NCI-H1930 (cell line): ENCODE results near the gene RAB28.
"Not testable (repeated sequence)": the region's sequence is repeated elsewhere in the genome, so short reads cannot be mapped to it uniquely, and the experiment has no call there.

Source experiments
- DNase-seq, 2 experiments: peaks; one replicate each; lab custom pipeline; 2025; lab: John Stamatoyannopoulos, UW

The RAB28 gene

DNA sequence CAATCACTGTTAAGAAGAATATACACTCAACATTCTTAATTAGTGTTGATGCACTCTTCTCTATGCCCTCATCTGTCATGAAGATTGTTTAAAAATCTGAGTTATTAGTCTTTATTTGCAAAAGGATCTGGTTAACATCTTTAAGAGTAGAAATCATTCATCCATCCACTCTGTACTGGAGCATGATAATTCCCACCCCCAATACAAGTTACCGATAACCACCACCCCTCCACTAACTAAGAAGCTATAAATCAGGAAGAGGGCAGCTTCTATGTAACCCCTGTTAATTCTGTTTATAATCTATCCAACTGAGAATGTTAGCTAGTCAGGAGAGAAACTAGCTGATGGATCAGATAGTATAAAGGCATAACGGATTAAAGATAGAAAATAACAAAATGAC is 34.5 kb downstream of the RAB28 start:
- no peak for DNase-seq

DNA sequence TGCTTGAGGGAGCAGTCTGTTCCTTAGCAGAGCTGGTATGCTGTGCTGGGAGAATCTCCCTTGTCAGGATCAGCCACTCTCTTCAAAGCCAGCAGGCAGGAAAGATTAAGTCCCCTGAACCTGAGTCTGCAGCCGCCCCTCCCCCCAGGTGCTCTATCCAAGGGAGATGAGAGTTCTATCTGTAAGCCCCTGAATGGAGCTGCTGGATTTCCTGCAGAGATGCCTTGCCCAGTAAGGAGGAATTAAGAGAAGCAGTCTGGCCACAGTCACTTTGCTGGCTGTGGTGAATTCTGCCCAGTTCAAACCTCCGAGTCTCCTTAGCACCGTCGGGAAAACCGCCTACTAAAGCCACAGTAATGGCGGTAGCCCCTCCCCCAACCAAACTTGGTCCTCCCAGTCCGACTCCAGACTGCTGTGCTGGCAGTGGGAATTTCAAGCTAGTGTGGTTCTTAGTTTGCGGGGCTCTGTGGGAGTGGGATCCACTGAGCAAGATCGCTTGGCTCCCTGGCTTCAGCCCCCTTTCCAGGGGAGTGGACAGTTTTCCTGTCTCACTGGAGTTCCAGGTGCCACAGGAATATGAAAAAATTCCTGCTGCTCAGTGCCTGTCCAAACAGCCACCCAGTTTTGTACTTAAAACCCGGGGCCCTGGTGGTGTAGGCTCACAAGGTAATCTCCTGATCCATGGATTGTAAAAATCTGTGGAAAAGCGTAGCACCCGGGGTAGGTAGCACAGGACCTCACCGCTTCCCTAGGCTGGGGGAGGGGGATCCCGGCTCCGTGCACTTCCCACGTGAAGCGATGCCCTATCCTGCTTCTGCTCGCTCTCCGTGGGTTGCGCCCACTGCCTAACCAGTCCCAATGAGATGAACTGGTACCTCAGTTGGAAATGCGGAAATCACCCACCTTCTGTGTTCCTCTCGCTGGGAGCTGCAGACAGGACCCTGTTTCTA is 38.0 kb downstream of the RAB28 start:
- no peak for DNase-seq

DNA sequence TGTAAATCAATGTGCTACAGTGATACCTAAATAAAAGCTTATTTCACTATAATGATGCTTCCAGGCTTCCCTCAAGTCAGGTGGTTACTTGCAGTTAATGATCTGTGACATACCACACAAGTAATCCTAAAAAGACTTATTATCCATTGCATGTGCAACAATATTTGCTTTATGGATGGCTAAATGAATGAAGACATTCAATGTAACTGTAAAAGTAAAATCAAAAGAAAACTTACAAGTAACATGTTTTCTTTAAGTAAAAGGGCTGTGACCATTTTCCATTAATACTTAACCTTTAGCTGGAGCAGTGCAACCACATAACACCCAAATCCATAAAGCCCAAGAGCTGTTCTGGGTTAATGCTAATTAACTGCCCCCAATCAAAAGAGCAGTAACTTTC is 42.6 kb downstream of the RAB28 start:
- no peak for DNase-seq

DNA sequence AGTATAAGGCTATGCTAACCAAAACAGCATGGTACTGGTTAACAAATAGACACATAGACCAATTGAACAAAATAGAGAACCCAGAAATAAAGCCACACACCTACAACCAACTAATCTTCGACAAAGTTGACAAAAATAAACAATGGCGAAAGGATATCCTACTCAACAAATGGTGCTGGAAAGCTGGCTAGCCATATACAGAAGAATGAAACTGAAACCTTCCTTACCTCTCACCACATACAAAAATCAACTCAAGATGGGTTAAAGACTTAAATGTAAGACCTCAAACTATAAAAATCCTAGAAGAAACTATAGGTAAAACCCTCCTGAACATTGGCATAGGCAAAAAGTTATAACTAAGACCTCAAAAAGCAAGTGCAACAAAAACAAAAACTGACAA is 47.2 kb downstream of the RAB28 start:
- DNase-seq, result no peak

DNA sequence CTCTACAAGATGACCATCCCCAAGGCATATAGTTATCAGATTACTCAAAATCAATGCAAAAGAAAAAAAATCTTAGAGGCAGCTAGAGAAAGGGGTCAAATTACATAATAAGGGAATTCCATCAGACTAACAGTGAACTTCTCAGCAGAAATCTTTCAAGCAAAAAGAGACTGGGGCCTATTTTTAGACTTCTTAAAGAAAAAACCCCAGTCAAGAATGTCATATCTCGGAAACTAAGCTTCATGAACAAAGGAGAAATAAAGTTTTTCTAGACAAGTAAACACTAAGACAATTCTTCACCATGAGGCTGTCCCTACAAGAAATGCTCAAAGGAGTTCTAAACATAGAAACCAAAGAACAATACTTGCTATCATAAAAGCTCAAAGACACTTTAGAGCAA is 51.7 kb downstream of the RAB28 start:
- no peak for DNase-seq

DNA sequence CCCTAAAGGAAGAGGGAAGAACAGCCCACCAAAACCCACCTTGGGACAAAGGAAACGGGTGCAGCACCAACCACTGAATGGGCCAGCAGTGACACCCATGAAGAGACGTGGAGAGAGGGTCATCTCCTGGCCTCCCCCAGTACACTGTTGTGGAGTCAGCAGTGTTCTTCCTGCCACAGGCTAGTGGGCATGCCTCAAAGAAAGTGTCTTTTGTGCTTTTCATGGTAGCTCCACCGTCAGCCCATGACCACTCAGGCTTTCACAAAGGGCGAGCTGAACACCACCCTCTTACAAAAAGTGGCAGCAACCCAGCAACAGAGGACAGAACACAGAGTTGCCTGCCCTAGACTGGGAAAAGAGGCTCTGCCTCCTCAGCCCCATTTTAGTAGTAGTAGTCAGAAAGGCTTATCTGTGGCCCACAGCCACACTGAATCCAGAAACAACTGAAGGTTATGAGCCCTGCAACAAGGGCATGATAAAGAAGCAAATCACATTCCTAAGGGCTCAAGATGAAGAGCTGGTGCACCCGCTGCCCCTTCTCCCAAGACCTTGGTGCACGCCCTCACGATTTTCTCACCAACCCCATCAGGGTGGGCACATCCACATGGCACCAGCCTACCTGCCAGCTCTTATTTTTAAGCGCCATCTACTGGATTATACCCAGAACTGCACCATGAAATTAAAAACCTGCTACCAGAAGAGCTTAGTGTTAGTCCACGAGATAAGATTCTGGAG is 53.1 kb downstream of the RAB28 start:
- no peak for DNase-seq

DNA sequence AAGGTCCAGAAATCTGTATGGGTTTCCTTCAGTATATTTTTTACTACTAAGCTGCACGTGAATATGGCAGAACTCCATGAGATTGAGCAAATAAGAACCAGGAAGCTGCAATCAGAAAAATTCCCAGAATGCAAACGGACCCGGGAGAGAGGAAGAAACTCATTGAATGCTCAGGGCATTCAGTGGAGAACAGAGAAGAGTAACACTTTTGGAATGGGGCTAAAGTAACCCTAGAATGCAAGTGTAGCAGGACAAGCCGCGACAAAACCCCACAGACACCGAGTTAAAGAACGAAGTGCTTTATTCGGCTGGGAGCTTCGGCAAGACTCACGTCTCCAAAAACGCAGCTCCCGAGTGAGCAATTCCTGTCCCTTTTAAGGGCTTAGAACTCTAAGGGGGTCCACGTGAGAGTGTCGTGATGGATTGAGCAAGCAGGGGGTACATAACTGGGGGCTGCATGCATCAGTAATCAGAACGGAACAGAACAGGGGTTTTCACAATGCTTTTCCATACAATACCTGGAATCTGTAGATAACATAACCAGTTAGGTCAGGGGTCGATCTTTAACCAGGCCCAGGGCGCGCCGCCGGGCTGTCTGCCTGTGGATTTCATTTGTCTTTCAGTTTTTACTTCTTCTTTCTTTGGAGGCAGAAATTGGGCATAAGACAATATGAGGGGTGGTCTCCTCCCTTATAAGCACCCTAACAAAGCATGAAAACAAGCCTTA is 56.4 kb downstream of the RAB28 start:
- DNase-seq, result no peak

DNA sequence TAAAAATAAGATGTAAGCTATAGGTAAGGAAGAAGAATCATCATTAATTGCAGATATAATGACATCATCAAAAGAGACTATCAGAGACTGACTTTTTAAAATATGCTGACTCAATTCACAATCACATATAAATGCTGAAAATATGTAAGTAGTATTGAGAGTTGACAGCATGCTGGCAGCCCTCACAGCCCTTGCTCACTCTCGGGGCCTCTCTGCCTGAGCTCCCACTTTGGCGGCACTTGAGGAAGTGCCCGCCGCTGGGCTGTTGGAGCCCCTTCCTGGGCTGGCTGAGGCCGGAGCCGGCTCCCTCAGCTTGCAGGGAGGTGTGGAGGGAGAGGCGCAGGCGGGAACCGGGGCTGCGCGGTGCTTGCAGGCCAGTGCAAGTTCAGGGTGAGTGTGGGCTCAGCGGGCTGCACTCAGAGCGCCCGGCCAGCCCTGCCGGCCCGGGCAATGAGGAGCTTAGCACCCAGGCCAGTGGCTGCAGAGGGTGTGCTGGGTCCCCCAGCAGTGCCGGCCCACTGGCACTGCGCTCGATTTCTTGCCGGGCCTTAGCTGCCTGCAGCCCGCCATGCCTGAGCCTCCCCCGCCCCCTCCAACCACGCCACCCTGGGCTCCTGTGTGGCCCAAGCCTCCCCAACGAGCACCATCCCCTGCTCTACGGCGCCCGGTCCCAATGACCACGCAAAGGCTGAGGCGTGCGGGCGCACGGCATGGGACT is 68.9 kb downstream of the RAB28 start:
- no peak for DNase-seq

DNA sequence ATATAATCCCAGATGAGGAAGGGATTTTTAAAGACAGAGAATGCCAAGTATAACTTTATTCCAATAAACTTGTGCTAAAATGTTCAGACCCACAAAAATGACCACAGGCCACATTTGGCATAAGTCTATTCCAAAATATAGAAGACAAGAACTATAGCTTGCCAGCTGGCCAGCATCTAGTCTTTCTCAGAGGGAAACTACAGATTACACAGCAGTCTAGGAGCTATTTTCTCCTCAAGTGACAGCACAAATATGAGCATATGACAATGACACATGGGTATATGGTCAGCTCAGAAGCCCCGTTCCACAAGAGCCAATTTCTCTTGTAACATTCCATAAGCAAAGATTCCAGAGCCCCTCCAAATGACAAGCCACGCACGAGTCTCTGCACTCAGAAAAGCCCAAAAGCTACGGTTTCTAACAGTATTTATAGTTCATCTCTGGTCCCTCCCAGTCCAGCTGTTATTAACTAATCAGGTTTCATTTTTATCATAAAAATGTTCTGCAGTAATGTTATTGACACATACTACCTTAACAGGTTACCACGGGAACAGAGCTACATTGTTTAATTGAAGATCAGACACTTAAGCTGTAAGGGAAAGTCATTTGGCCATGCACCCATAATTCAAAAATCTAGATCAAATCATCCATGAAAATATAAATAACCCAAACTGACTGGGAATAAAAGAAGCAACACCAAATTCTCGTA is 70.3 kb downstream of the RAB28 start:
- DNase-seq, result no peak

DNA sequence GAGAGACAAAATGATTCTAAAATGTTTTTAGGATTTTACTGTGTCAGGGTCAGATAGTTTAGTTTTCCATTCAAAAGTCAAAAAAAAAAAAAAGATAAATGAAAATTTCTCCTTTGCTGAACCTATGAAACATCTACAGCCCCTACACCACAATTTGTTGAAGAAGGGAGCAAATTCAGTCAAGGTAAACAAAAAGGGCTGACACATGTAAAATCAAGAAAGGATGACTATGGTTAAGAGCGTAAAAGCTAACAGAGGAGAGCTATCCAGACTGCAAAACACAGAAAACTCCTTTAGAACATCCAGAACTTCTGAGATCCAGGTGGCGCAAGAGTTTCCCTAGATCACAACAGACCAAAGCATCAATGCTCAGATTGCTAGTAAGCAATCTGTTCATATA is 72.2 kb downstream of the RAB28 start:
- no peak for DNase-seq

DNA sequence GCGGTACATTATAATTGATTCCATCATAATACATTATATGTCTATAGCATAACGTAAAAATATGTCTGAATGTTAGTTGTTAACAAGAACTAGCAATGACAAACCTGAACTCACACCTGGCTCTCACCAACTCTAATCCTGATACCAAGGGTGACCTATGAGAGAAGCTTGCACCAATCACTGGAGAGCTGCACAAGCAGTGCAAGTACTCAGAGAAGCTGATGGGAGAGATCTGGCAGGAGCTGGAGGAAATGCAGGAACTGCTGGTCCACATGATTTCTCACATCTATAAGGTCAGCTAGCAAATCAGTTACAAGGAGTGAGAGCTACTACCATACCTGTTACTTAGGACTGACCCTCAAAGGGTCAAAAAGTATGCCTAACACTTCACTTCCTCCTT is 74.8 kb downstream of the RAB28 start:
- DNase-seq, result no peak

DNA sequence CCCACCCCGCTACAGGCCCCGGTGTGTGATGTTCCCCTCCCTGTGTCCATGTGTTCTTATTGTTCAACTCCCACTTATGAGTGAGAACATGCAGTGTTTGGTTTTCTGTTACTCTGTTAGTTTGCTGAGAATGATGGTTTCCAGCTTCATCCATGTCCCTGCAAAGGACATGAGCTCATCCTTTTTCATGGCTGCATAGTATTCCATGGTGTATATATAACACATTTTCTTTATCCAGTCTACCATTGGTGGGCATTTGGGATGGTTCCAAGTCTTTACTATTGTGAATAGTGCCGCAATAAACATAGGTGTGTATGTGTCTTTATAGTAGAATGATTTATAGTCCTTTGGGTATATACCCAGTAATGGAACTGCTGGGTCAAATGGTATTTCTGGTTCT is 78.0 kb downstream of the RAB28 start:
- not testable (repeated sequence) for DNase-seq

DNA sequence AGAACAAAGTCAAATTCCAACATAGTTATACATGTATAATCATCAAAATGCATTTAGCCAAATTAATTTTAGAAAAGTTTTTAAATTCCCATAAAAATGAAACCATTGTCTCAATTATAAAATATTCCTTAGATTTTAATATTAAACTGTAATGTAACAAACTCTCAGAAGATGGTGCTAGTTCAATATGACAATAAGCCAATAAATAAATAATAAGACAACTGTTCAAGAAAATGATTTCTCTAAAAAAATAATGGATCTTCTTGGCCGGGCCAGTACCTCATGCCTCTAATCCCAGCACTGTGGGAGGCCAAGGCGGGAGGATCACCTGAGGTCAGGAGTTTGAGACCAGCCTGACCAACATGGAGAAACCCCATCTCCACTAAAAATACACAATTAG is 80.3 kb downstream of the RAB28 start:
- no peak for DNase-seq

DNA sequence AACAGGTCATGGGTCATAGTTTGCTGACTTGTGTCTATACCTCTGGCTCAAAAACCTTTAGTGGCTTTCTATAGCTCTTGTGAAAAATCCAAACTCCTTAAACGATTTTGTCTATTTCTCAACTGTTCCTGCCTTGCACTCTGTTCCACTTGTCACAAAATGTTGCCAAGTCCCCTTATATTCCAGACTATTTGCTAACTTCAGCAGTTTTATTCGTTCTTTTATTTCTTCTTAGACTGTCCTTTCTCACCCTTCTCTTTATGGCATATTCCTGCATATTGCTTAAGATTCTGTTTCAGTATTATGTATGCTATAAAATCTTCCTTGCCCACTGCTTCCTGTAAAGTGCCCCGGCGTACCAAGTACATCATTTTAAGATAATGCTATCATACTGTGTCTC is 80.8 kb downstream of the RAB28 start:
- no peak for DNase-seq

DNA sequence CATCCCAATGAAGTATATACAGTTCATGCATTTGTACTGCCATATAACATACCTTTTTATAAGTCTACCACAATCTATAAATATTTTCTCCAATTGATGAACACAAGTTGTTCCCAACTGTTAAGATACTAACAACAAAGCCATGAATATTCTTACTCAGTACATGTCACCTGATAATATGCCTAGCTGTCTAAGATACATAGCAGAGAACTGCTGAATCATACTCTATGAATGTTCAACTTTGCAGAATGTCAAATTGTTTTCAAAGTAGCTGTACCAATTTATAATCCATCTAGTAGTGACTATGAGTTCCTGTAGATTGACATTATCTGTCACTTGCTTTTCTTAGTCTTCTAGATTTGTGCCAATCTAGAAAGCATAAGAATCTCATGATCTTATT is 84.9 kb downstream of the RAB28 start:
- DNase-seq, result no peak

DNA sequence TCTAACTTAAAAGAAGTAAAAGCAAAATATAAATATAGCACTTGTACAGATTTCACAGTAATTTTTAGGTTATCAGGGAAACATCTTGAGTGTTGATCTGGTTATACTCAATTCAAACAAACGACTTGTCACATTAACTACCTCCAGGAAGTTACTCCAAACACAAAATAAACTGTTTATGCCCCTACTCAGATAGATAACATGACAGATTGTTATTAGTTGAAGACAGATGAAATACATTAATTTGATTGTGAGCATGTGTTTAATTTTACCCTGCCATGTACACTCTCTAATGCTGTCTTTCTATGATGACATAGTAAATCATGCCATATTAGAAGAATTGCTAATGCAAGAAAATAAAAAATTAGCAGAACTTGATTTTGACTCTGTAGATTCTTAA is 88.0 kb downstream of the RAB28 start:
- DNase-seq, result no peak

DNA sequence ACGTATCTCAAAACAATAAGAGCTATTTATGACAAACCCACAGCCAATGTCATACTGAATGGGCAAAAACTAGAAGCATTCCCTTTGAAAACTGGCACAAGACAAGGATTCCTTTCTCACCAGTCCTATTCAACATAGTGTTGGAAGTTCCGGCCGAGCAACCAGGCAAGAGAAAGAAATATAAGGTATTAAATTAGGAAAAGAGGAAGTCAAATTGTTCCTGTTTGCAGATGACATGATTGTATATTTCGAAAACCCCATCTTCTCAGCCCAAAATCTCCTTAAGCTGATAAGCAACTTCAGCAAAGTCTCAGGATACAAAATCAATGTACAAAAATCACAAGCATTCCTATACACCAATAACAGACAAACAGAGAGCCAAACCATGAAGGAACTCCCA is 94.2 kb downstream of the RAB28 start:
- not testable (repeated sequence) for DNase-seq

DNA sequence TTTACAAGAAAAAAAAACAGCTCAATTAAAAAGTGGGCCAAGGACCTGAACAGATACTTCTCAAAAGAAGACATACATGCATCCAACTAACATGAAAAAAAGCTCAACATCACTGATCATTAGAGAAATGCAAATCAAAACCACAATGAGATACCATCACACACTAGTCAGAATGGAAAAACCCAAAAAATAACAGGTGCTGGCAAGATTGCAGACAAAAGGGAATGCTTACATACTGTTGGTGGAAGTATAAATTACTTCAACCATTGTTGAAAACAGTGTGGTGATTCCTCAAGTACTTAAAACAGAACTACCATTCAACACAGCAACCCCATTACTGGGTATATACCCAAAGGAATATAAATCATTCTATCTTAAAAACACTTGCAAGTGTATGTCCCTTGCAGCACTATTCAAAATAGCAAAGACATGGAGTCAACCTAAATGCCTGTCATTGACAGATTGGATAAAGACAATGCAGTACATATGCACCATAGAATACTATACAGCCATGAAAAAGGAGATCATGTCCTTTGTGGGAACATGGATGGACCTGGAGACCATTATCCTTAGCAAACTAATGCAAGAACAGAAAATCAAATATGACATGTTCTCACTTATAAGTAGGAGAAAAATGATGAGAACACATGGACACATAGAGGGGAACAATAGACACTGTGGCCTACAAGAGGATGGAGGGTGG is 97.6 kb downstream of the RAB28 start:
- DNase-seq, result no peak

DNA sequence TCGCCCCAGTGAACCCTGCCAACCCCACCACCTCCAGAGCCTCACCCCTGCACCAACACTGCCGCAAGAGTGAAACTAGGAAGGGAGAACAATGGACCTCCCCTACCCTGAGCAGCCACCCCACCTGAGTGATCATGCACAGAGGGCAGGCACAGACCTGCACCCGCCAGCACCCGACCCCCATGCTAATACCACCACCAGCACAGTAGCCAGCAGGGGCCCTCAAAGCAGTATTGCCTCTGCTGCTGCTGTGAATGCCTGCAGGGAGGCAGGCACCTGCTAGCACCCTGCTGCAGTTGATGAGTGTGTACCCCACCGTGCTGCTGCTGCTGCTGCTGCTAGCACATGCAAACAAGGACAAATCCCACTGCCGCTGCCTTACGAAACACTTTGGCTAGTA is 100.1 kb downstream of the RAB28 start:
- no peak for DNase-seq

DNA sequence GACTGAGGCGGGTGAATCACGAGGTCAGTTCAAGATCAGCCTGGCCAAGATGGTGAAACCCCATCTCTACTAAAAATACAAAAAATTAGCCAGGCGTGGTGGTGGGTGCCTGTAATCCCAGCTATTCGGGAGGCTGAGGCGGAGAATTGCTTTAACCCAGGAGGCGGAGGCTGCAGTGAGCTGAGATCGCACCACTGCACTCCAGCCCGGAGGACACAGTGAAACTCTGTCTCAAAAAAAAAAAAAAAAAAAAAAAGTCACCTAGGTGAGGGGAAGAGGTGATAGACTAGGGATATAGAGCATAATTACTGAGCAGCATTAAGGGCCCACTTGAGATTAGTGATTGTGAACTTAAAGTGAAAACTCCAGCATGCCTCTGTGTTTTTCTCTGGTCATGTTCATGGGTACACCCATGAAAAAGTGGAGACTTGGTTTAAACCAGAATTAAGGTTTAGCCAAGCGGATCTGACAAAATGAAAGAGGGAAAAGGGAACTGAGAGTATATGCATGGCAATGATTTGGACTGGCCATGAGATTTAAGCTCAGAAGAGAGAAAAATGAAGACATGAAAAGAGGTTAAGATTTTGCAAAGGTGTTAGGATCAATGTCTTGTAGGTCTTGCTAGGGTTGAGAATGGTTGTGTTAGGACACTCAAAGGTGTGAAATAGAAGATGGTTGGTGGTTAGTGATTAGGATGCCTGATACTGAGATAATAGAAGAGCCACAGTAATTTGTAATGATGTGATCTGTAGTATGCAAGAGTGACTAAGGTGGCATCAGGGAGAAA is 105.0 kb downstream of the RAB28 start:
- DNase-seq, result no peak
